ENCODE data around the gene ADGRL1. TPM values are rescaled to one million over a fixed set of nuclear protein-coding genes. Genes with fewer than 3 reads are reported as not detected.

Gene ADGRL1
- total RNA-seq, 5 donors from 2014 or later (not counting 1 experiment from before 2014, with no cell fraction given), result 19.9 to 31.2 (median 28.0) TPM

GRCh38 chr19:14112051-14112808 lies 93.7 kb downstream of the ADGRL1 start:
- Histone ChIP-seq H3K4me3 (ENCODE audit: control insufficient read depth in 1 of 2, extremely low read depth in 1 of 2, low read length in 1 of 2) (no peak overlapping the region), H3K36me3 (ENCODE audit: control insufficient read depth in 2 of 2, extremely low read depth in 1 of 2, insufficient read depth in 1 of 2, low read length in 1 of 2) (peaks cover 0 to 4% of the 10 kb centered on the region in 2 donors), H3K4me1 (ENCODE audit: control insufficient read depth in 1 of 2, extremely low read depth in 1 of 2, insufficient read depth in 2 of 2, low read length in 2 of 2) (peaks cover 29 to 54% of the 10 kb centered on the region in 2 experiments), H3K27ac (ENCODE audit: low read length) (no peak overlapping the region), H3K27me3 (replicated peaks in 1 of 2; ENCODE audit: control insufficient read depth in 2 of 2, extremely low read depth in 1 of 2, insufficient read depth in 2 of 2, low read length in 1 of 2) (no peaks in the 10 kb centered on the region), H3K9me3 (no peaks in the 10 kb centered on the region)
- Mint-ChIP-seq H3K27ac (peak overlapping the region in 1 of 2 donors; percentile 34), H3K4me3 (peak overlapping the region in 1 of 3 donors; percentile 13), H3K27me3 (no peaks in the 10 kb centered on the region), H3K9me3 (no peaks in the 10 kb centered on the region), H3K4me1 (peaks cover 42 to 50% (median 50%) of the 10 kb centered on the region in 3 donors), H3K36me3 (no peaks in the 10 kb centered on the region)
- DNase-seq (no peak), ATAC-seq (replicated peaks in 1 of 4) (no peak)
- 93% methylated on average over 8 of the region's 12 CpGs for WGBS (ENCODE audit: insufficient coverage)
- CTCF ChIA-PET, result interaction anchor here in 1 of 2 donors (0.6 kb wide), 1 partner anchor 1336 kb away, joined by 8 read pairs; no protein-coding TSS in a partner anchor
- POLR2A ChIA-PET, result no interaction called here

- Histone ChIP-seq H3K4me1 (ENCODE audit: control insufficient read depth in 1 of 2, extremely low read depth in 1 of 2, insufficient read depth in 2 of 2, low read length in 2 of 2) (peaks cover 26 to 46% of the 10 kb centered on the region in 2 experiments), H3K27ac (ENCODE audit: low read length) (no peak overlapping the region), H3K4me3 (ENCODE audit: control insufficient read depth in 1 of 2, extremely low read depth in 1 of 2, low read length in 1 of 2) (no peak overlapping the region), H3K36me3 (ENCODE audit: control insufficient read depth in 2 of 2, extremely low read depth in 1 of 2, insufficient read depth in 1 of 2, low read length in 1 of 2) (peaks cover 0 to 8% of the 10 kb centered on the region in 2 donors), H3K9me3 (no peaks in the 10 kb centered on the region), H3K27me3 (replicated peaks in 1 of 2; ENCODE audit: control insufficient read depth in 2 of 2, extremely low read depth in 1 of 2, insufficient read depth in 2 of 2, low read length in 1 of 2) (no peaks in the 10 kb centered on the region)
- no peaks in the 10 kb centered on the region for H3K36me3 Mint-ChIP-seq
- no peak overlapping the region for H3K4me3 Mint-ChIP-seq
- no CpG with 5 or more reads among the region's 1 CpG for WGBS (ENCODE audit: insufficient coverage)
- ATAC-seq (replicated peaks in 1 of 4), result no peak
- POLR2A ChIA-PET, result no interaction called here
- peaks cover 35 to 46% (median 44%) of the 10 kb centered on the region in 3 donors for H3K4me1 Mint-ChIP-seq
- H3K27ac Mint-ChIP-seq, result peak overlapping the region in 1 of 2 donors; percentile 22
- DNase-seq, result no peak
- H3K9me3 Mint-ChIP-seq, result no peaks in the 10 kb centered on the region
- CTCF ChIA-PET, result interaction anchor here in 1 of 2 donors (0.7 kb wide), 1 partner anchor 313 kb away, joined by 4 read pairs; no protein-coding TSS in a partner anchor
- no peaks in the 10 kb centered on the region for H3K27me3 Mint-ChIP-seq
Measured at GRCh38 chr19:14111486-14111885, 94.5 kb downstream of the ADGRL1 start.

- Mint-ChIP-seq H3K4me3 (no peak overlapping the region), H3K9me3 (no peaks in the 10 kb centered on the region), H3K27me3 (no peaks in the 10 kb centered on the region), H3K27ac (peak overlapping the region in 1 of 2 donors; percentile 64), H3K36me3 (peaks cover 3% of the 10 kb centered on the region), H3K4me1 (peaks cover 27 to 38% (median 36%) of the 10 kb centered on the region in 3 donors)
- 100% methylated on average over 1 of the region's 2 CpGs for WGBS (ENCODE audit: insufficient coverage)
- CTCF ChIA-PET, result interaction anchor here (0.7 to 0.8 kb wide), 2 partner anchors 19 to 314 kb away, joined by 3 to 4 read pairs; no protein-coding TSS in a partner anchor
- Histone ChIP-seq H3K27ac (ENCODE audit: low read length) (no peak overlapping the region), H3K36me3 (ENCODE audit: control insufficient read depth in 2 of 2, extremely low read depth in 1 of 2, insufficient read depth in 1 of 2, low read length in 1 of 2) (peaks cover 2 to 13% of the 10 kb centered on the region in 2 donors), H3K9me3 (no peaks in the 10 kb centered on the region), H3K27me3 (replicated peaks in 1 of 2; ENCODE audit: control insufficient read depth in 2 of 2, extremely low read depth in 1 of 2, insufficient read depth in 2 of 2, low read length in 1 of 2) (no peaks in the 10 kb centered on the region), H3K4me1 (ENCODE audit: control insufficient read depth in 1 of 2, extremely low read depth in 1 of 2, insufficient read depth in 2 of 2, low read length in 2 of 2) (peaks cover 18 to 38% of the 10 kb centered on the region in 2 experiments), H3K4me3 (ENCODE audit: control insufficient read depth in 1 of 2, extremely low read depth in 1 of 2, low read length in 1 of 2) (no peak overlapping the region)
- DNase-seq (no peak), ATAC-seq (replicated peaks in 1 of 4) (no peak)
- POLR2A ChIA-PET, result interaction anchor here in 1 of 2 donors (0.6 kb wide), 1 partner anchor 217 kb away, joined by 3 read pairs; no protein-coding TSS in a partner anchor
Measured at GRCh38 chr19:14110650-14111049, 95.3 kb downstream of the ADGRL1 start.

GRCh38 chr19:14107581-14108461 lies 98.1 kb downstream of the ADGRL1 start:
- Mint-ChIP-seq H3K27ac (no peak overlapping the region), H3K4me3 (no peak overlapping the region), H3K36me3 (peaks cover 8% of the 10 kb centered on the region), H3K27me3 (no peaks in the 10 kb centered on the region), H3K9me3 (no peaks in the 10 kb centered on the region), H3K4me1 (peaks cover 12 to 15% (median 15%) of the 10 kb centered on the region in 3 donors)
- ChIA-PET CTCF (no interaction called here), POLR2A (no interaction called here)
- H3K4me3 ChIP-seq (ENCODE audit: control insufficient read depth in 1 of 2, extremely low read depth in 1 of 2, low read length in 1 of 2), result no peak overlapping the region
- peaks cover 6 to 15% of the 10 kb centered on the region in 2 experiments for H3K4me1 ChIP-seq (ENCODE audit: control insufficient read depth in 1 of 2, extremely low read depth in 1 of 2, insufficient read depth in 2 of 2, low read length in 2 of 2)
- DNase-seq (no peak), ATAC-seq (replicated peaks in 1 of 4) (no peak)
- H3K36me3 ChIP-seq (ENCODE audit: control insufficient read depth in 2 of 2, extremely low read depth in 1 of 2, insufficient read depth in 1 of 2, low read length in 1 of 2), result peaks cover 4 to 23% of the 10 kb centered on the region in 2 donors
- H3K27me3 ChIP-seq (replicated peaks in 1 of 2; ENCODE audit: control insufficient read depth in 2 of 2, extremely low read depth in 1 of 2, insufficient read depth in 2 of 2, low read length in 1 of 2), result no peaks in the 10 kb centered on the region
- 97% methylated on average over 18 of the region's 23 CpGs for WGBS (ENCODE audit: insufficient coverage)
- H3K9me3 ChIP-seq, result no peaks in the 10 kb centered on the region
- no peak overlapping the region for H3K27ac ChIP-seq (ENCODE audit: low read length)

GRCh38 chr19:14106840-14107239 lies 99.1 kb downstream of the ADGRL1 start:
- ChIA-PET POLR2A (no interaction called here), CTCF (no interaction called here)
- ATAC-seq (replicated peaks in 1 of 4) (no peak), DNase-seq (no peak)
- H3K9me3 Mint-ChIP-seq, result no peaks in the 10 kb centered on the region
- peaks cover 8% of the 10 kb centered on the region for H3K36me3 Mint-ChIP-seq
- H3K9me3 ChIP-seq, result no peaks in the 10 kb centered on the region
- no peaks in the 10 kb centered on the region for H3K27me3 ChIP-seq (replicated peaks in 1 of 2; ENCODE audit: control insufficient read depth in 2 of 2, extremely low read depth in 1 of 2, insufficient read depth in 2 of 2, low read length in 1 of 2)
- H3K27ac Mint-ChIP-seq, result no peak overlapping the region
- no peak overlapping the region for H3K4me3 ChIP-seq (ENCODE audit: control insufficient read depth in 1 of 2, extremely low read depth in 1 of 2, low read length in 1 of 2)
- H3K27ac ChIP-seq (ENCODE audit: low read length), result no peak overlapping the region
- WGBS (ENCODE audit: insufficient coverage), result 95% methylated on average over 13 of the region's 16 CpGs
- no peaks in the 10 kb centered on the region for H3K27me3 Mint-ChIP-seq
- peaks cover 9 to 31% of the 10 kb centered on the region in 2 donors for H3K36me3 ChIP-seq (ENCODE audit: control insufficient read depth in 2 of 2, extremely low read depth in 1 of 2, insufficient read depth in 1 of 2, low read length in 1 of 2)
- H3K4me3 Mint-ChIP-seq, result no peak overlapping the region
- H3K4me1 Mint-ChIP-seq, result peaks cover 6 to 11% (median 6%) of the 10 kb centered on the region in 3 donors
- H3K4me1 ChIP-seq (ENCODE audit: control insufficient read depth in 1 of 2, extremely low read depth in 1 of 2, insufficient read depth in 2 of 2, low read length in 2 of 2), result peaks cover 0 to 5% of the 10 kb centered on the region in 2 experiments

GRCh38 chr19:14105680-14106079 lies 100.3 kb downstream of the ADGRL1 start:
- H3K36me3 ChIP-seq (ENCODE audit: control insufficient read depth in 2 of 2, extremely low read depth in 1 of 2, insufficient read depth in 1 of 2, low read length in 1 of 2), result peaks cover 14 to 36% of the 10 kb centered on the region in 2 donors
- Mint-ChIP-seq H3K9me3 (no peaks in the 10 kb centered on the region), H3K4me1 (peaks cover 0 to 2% (median 0%) of the 10 kb centered on the region in 3 donors), H3K27ac (no peak overlapping the region), H3K27me3 (no peaks in the 10 kb centered on the region), H3K36me3 (peaks cover 12% of the 10 kb centered on the region), H3K4me3 (no peak overlapping the region)
- ChIA-PET CTCF (interaction anchor here in 1 of 2 donors (1.0 kb wide), 1 partner anchor 132 kb away, joined by 3 read pairs; no protein-coding TSS in a partner anchor), POLR2A (no interaction called here)
- H3K27me3 ChIP-seq (replicated peaks in 1 of 2; ENCODE audit: control insufficient read depth in 2 of 2, extremely low read depth in 1 of 2, insufficient read depth in 2 of 2, low read length in 1 of 2), result no peaks in the 10 kb centered on the region
- DNase-seq, result no peak
- H3K4me1 ChIP-seq (ENCODE audit: control insufficient read depth in 1 of 2, extremely low read depth in 1 of 2, insufficient read depth in 2 of 2, low read length in 2 of 2), result no peaks in the 10 kb centered on the region
- no peak overlapping the region for H3K27ac ChIP-seq (ENCODE audit: low read length)
- WGBS (ENCODE audit: insufficient coverage), result 100% methylated on average over 5 of the region's 8 CpGs
- H3K4me3 ChIP-seq (ENCODE audit: control insufficient read depth in 1 of 2, extremely low read depth in 1 of 2, low read length in 1 of 2), result no peak overlapping the region
- no peaks in the 10 kb centered on the region for H3K9me3 ChIP-seq
- ATAC-seq (replicated peaks in 1 of 4), result no peak

All from T-cell (primary cell).